B cell (primary cell): ENCODE data around the gene PIP4K2A. TPM values are rescaled to one million over a fixed set of nuclear protein-coding genes. Genes with fewer than 3 reads are reported as not detected.

Experiments used
- ATAC-seq: fragments of 200-7000 bp; cut with Tn5 transposase; one replicate; pipeline ENCODE4 v1.10.0; 2021; ENCODE audit warnings: low read depth, mild to moderate bottlenecking, moderate number of reproducible peaks, moderate library complexity
- CTCF ChIA-PET: fragments of 350-600 bp; sonication (Branson Sonifier 250); formaldehyde crosslinking; loops from one replicate; lab custom pipeline; 2021; ENCODE audit warnings: antibody characterized with exemption, inconsistent platforms; lab: Charles Lee
- POLR2A ChIA-PET: fragments of 350-600 bp; sonication (Branson Sonifier 250); formaldehyde crosslinking; loops from one replicate; lab custom pipeline; 2021; ENCODE audit warnings: antibody characterized with exemption; lab: Charles Lee
- DNase-seq: peaks from one replicate; pipeline ENCODE4 v3.0.0; 2013
- H2AFZ ChIP-seq: 2 replicates; pipeline ENCODE4 v1.6.1; 2012; ENCODE audit warnings: mild to moderate bottlenecking, low read depth, low read length; ENCODE audit not compliant: insufficient read depth, poor library complexity, severe bottlenecking
- H3K27ac ChIP-seq, 2 donors: 1 replicate in 1 of 2; 2 replicates in 1 of 2; pipeline ENCODE4 v1.5.1; 2012 to 2013; ENCODE audit warnings: low read length in 2 of 2, mild to moderate bottlenecking in 2 of 2, moderate library complexity in 1 of 2
- H3K27me3 ChIP-seq, 4 experiments: fragments of 200-600 bp in 1 of 4; sonication (generic) in 1 of 4; replicated peaks in 1 of 4; 1 replicate in 2 of 4; 2 replicates in 2 of 4; pipeline versions ENCODE4 v1.6.1 to v1.7.0; 2013 to 2016; ENCODE audit warnings: low read length in 3 of 4, mild to moderate bottlenecking in 2 of 4, mixed read lengths in 1 of 4, moderate library complexity in 1 of 4; ENCODE audit not compliant: insufficient read depth in 4 of 4, control insufficient read depth in 3 of 4; ENCODE audit errors: control extremely low read depth in 1 of 4
- H3K36me3 ChIP-seq, 2 experiments: replicated peaks in 1 of 2; 1 replicate in 1 of 2; 2 replicates in 1 of 2; pipeline versions ENCODE4 v1.6.1 to v1.7.1; 2013; ENCODE audit warnings: low read length in 1 of 2; ENCODE audit not compliant: insufficient read depth in 2 of 2, control insufficient read depth in 1 of 2; ENCODE audit errors: control extremely low read depth in 1 of 2, extremely low read depth in 1 of 2
- H3K4me1 ChIP-seq, 2 donors: fragments of 200-600 bp in 1 of 2; sonication (generic) in 1 of 2; 1 replicate in 1 of 2; 2 replicates in 1 of 2; pipeline versions ENCODE4 v1.5.1 to v1.6.1; 2013 to 2017; ENCODE audit warnings: low read length in 2 of 2; ENCODE audit not compliant: control insufficient read depth in 2 of 2, insufficient read depth in 2 of 2
- H3K4me2 ChIP-seq: replicated peaks from 2 replicates; pipeline ENCODE3; 2012; ENCODE audit warnings: mild to moderate bottlenecking, low read depth, low read length; ENCODE audit not compliant: poor library complexity, severe bottlenecking
- H3K4me3 ChIP-seq, 5 experiments: fragments of 200-600 bp in 1 of 5; sonication (generic) in 1 of 5; 1 replicate in 3 of 5; 2 replicates in 2 of 5; pipeline versions ENCODE4 v1.5.1 to v1.7.0; 2011 to 2016; ENCODE audit warnings: low read length in 4 of 5, mild to moderate bottlenecking in 4 of 5, low read depth in 2 of 5, control low read depth in 1 of 5, moderate library complexity in 1 of 5; ENCODE audit not compliant: insufficient read depth in 1 of 5; ENCODE audit errors: control extremely low read depth in 1 of 5, extremely low read depth in 1 of 5
- H3K79me2 ChIP-seq: fragments of 200-600 bp; sonication (generic); one replicate; pipeline ENCODE4 v1.6.0; 2016; ENCODE audit warnings: low read length; ENCODE audit not compliant: control insufficient read depth, insufficient read depth
- H3K9ac ChIP-seq: fragments of 200-600 bp; sonication (generic); 2 replicates; pipeline ENCODE4 v1.6.1; 2017; ENCODE audit warnings: mild to moderate bottlenecking, low read length, moderate library complexity
- H3K9me3 ChIP-seq, 3 donors: one replicate each; pipeline versions ENCODE4 v1.6.1 to v1.7.1; 2013; ENCODE audit warnings: low read length in 2 of 3; ENCODE audit not compliant: control insufficient read depth in 2 of 3, insufficient read depth in 1 of 3; ENCODE audit errors: control extremely low read depth in 1 of 3
- H4K20me1 ChIP-seq: 2 replicates; pipeline ENCODE4 v1.6.0; 2012; ENCODE audit warnings: mild to moderate bottlenecking, low read length; ENCODE audit not compliant: insufficient read depth, control insufficient read depth, poor library complexity, severe bottlenecking
- H3K27ac Mint-ChIP-seq: one replicate; pipeline ENCODE4 v1.8.0; 2021; ENCODE audit warnings: mixed read lengths
- H3K27me3 Mint-ChIP-seq: one replicate; pipeline ENCODE4 v1.8.0; 2021; ENCODE audit warnings: mixed read lengths
- H3K4me1 Mint-ChIP-seq: one replicate; pipeline ENCODE4 v1.8.0; 2021; ENCODE audit warnings: mixed read lengths
- H3K4me3 Mint-ChIP-seq: one replicate; pipeline ENCODE4 v1.8.0; 2021; ENCODE audit warnings: mixed read lengths
- H3K9me3 Mint-ChIP-seq: one replicate; pipeline ENCODE4 v1.8.0; 2022; ENCODE audit warnings: mixed read lengths; ENCODE audit not compliant: insufficient read depth
- EZH2 ChIP-seq: IDR thresholded peaks from 2 replicates; pipeline ENCODE4 v1.6.1; 2012; ENCODE audit warnings: borderline replicate concordance, low read depth, mild to moderate bottlenecking, moderate library complexity, low read length; ENCODE audit not compliant: insufficient read depth, poor library complexity, severe bottlenecking
- WGBS: methylation state at CpG from one replicate; pipeline ENCODE4 v1.1.5; 2013; ENCODE audit warnings: missing lambda C conversion rate; ENCODE audit not compliant: insufficient coverage; 5-methylcytosine and 5-hydroxymethylcytosine counted together
- intact Hi-C: fragments of 100-400 bp; cut with micrococcal nuclease; formaldehyde crosslinking; loops from one replicate; pipeline ENCODE4 v1.10.0; 2022
- polyA plus RNA-seq: library from polyadenylated mRNA; depleted of rRNA; stranded (reverse); fragments of >200 nt; gene quantifications from 2 replicates; pipeline ENCODE4 v1.2.3, GENCODE V29; 2012
- total RNA-seq, 2 donors: library from RNA; stranded (reverse); fragments of 120-200 nt in 1 of 2; gene quantifications; 1 replicate in 1 of 2; 2 replicates in 1 of 2; pipeline versions ENCODE4 v1.2.3 to v1.2.4, GENCODE V29; 2013 to 2022
- TF ChIP-seq, protein P1 (sequence below): fragments of 200-600 bp; IDR thresholded peaks from one replicate; pipeline ENCODE4 v1.8.0; 2022; ENCODE audit warnings: antibody characterized with exemption, mild to moderate bottlenecking

Gene PIP4K2A
- total and polyA plus RNA-seq, 2 donors (not counting 1 experiment from before 2014, with no cell fraction given), result 21.8 to 103 TPM

DNA sequence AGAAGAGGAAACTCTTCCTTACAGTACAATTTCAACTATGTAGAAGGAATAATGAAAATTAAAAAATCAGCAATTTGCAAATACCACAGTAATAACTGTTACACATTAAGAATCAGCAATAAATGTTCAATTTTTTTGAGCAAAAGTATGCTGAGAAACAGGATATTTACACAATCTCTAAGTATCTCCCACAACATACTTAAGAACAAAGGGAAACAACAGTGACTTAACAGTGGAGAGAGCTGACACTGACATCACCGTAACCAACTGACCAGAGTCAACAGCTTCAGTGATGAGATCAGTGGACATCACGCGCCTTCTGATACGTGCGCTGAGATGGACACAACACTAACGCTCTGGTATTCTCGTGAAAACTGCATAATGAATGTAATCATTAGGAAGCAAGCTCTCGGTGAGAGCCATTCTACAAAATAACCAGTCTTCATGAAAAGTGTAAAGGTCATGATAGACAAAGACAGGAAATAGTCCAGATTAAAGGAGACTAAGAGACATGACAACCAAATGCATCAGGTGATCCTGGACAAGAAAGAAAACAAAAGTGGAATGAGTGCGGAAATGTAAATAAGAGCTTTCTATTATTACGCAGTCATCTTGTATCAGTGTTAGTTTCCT lies 82.6 kb downstream of the PIP4K2A start:
- no peak overlapping the region for H3K4me3 ChIP-seq
- no peaks in the 10 kb centered on the region for H4K20me1 ChIP-seq
- no peak overlapping the region for H3K9ac ChIP-seq
- CTCF ChIA-PET, result interaction anchor here (1.0 to 3.3 kb wide), 7 partner anchors 13 to 57 kb away, joined by 3 to 11 read pairs (median 6); no protein-coding TSS in a partner anchor
- WGBS, result 100% methylated on average over 6 of the region's 10 CpGs
- intact Hi-C loops, result loop anchor here (5.0 kb wide), 1 partner anchor 34 kb away; no protein-coding TSS in a partner anchor
- peak overlapping the region; percentile 87 to 88 for H3K27ac ChIP-seq
- ATAC-seq (no peak), DNase-seq (no peak)
- Mint-ChIP-seq H3K27ac (peak overlapping the region; percentile 90), H3K4me3 (peak overlapping the region; percentile 73), H3K27me3 (no peaks in the 10 kb centered on the region), H3K4me1 (peaks cover 93% of the 10 kb centered on the region), H3K9me3 (no peaks in the 10 kb centered on the region)
- POLR2A ChIA-PET, result interaction anchor here (1.4 kb wide), 2 partner anchors 24 to 30 kb away, joined by 3 read pairs; no protein-coding TSS in a partner anchor
- H3K9me3 ChIP-seq, result peaks cover 0 to 6% (median 0%) of the 10 kb centered on the region in 3 donors
- H3K4me1 ChIP-seq, result peaks cover 70 to 81% of the 10 kb centered on the region in 2 donors
- H3K79me2 ChIP-seq, result peaks cover 98% of the 10 kb centered on the region
- no peak overlapping the region for H3K4me2 ChIP-seq
- no peak overlapping the region for H2AFZ ChIP-seq
- H3K27me3 ChIP-seq, result no peaks in the 10 kb centered on the region
- TF ChIP-seq, protein P1, sequence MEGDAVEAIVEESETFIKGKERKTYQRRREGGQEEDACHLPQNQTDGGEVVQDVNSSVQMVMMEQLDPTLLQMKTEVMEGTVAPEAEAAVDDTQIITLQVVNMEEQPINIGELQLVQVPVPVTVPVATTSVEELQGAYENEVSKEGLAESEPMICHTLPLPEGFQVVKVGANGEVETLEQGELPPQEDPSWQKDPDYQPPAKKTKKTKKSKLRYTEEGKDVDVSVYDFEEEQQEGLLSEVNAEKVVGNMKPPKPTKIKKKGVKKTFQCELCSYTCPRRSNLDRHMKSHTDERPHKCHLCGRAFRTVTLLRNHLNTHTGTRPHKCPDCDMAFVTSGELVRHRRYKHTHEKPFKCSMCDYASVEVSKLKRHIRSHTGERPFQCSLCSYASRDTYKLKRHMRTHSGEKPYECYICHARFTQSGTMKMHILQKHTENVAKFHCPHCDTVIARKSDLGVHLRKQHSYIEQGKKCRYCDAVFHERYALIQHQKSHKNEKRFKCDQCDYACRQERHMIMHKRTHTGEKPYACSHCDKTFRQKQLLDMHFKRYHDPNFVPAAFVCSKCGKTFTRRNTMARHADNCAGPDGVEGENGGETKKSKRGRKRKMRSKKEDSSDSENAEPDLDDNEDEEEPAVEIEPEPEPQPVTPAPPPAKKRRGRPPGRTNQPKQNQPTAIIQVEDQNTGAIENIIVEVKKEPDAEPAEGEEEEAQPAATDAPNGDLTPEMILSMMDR, result no peak
- TF ChIP-seq EZH2, result no peak
- H3K36me3 ChIP-seq, result no peaks in the 10 kb centered on the region

DNA sequence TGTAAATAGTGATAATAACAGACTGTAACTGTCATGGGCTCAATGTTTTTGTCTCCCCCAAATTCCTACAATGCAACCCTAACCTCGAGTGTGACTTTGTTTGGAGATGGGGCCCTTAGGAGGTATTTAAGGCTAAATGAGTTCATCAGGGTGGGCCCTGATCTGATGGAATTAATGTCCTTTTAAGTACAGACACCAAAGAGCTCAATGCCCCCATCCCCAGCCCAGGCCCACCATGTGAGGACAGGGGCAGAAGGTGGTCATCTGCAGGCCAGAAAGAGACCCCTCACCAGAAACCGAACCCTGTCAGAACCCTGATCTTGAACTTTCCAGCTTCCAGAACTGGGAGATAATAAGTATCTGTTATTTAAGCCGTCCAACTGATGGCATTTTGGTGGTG lies 83.2 kb downstream of the PIP4K2A start:
- Histone ChIP-seq H3K4me3 (no peak overlapping the region), H3K4me1 (peaks cover 65 to 81% of the 10 kb centered on the region in 2 donors), H4K20me1 (no peaks in the 10 kb centered on the region), H3K9me3 (peaks cover 0 to 2% (median 0%) of the 10 kb centered on the region in 3 donors), H3K36me3 (no peaks in the 10 kb centered on the region), H3K4me2 (peak overlapping the region; percentile 67), H3K79me2 (peaks cover 98% of the 10 kb centered on the region), H3K27me3 (no peaks in the 10 kb centered on the region), H3K9ac (peak overlapping the region; percentile 52), H3K27ac (peak overlapping the region; percentile 87 to 88), H2AFZ (peak overlapping the region; percentile 32)
- no peaks in the 10 kb centered on the region for H3K9me3 Mint-ChIP-seq
- ChIA-PET CTCF (interaction anchor here (0.8 to 3.3 kb wide), 11 partner anchors 13 to 81 kb away, joined by 3 to 11 read pairs (median 4); no protein-coding TSS in a partner anchor), POLR2A (interaction anchor here (0.5 to 1.4 kb wide), 9 partner anchors 10 to 627 kb away, joined by 3 to 7 read pairs (median 4); no protein-coding TSS in a partner anchor)
- H3K4me3 Mint-ChIP-seq, result no peak overlapping the region
- no peak for TF ChIP-seq EZH2
- TF ChIP-seq, protein P1, result no peak
- H3K27ac Mint-ChIP-seq, result peak overlapping the region; percentile 90
- peaks cover 91% of the 10 kb centered on the region for H3K4me1 Mint-ChIP-seq
- H3K27me3 Mint-ChIP-seq, result no peaks in the 10 kb centered on the region
- intact Hi-C loops, result loop anchor here (5.0 kb wide), 1 partner anchor 34 kb away; no protein-coding TSS in a partner anchor
- no CpG with 5 or more reads among the region's 3 CpGs for WGBS
- DNase-seq (no peak), ATAC-seq (no peak)
